ENCODE measurements around the gene RPS5.
"Not testable (repeated sequence)": the region's sequence is repeated elsewhere in the genome, so short reads cannot be mapped to it uniquely, and the experiment has no call there.

RPS5 gene

DNA sequence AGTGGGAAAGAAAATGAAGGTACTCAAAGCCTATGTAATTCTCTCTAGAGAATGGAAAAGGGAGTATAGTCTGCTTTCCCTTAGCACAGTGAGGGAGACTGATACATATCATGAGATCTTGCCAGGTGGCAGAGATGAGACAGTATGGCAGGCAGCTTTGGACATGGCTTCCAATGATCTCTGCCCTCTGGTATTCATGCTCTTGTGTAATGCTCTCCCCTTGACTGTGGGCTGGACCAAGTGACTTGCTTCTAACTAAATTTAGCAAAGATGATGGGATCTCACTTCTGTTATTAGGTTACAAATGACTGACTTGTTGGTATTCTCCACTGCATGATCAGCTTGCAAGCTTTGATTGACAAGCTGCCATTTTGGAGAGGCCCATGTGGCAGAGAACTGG lies 42.7 kb downstream of the RPS5 start:
- TF ChIP-seq ZFX (IDR thresholded peaks at IDR 0.05; ENCODE audit: borderline replicate concordance): no peak
- TF ChIP-seq, protein P1, sequence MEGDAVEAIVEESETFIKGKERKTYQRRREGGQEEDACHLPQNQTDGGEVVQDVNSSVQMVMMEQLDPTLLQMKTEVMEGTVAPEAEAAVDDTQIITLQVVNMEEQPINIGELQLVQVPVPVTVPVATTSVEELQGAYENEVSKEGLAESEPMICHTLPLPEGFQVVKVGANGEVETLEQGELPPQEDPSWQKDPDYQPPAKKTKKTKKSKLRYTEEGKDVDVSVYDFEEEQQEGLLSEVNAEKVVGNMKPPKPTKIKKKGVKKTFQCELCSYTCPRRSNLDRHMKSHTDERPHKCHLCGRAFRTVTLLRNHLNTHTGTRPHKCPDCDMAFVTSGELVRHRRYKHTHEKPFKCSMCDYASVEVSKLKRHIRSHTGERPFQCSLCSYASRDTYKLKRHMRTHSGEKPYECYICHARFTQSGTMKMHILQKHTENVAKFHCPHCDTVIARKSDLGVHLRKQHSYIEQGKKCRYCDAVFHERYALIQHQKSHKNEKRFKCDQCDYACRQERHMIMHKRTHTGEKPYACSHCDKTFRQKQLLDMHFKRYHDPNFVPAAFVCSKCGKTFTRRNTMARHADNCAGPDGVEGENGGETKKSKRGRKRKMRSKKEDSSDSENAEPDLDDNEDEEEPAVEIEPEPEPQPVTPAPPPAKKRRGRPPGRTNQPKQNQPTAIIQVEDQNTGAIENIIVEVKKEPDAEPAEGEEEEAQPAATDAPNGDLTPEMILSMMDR (IDR thresholded peaks at IDR 0.05): no peak

DNA sequence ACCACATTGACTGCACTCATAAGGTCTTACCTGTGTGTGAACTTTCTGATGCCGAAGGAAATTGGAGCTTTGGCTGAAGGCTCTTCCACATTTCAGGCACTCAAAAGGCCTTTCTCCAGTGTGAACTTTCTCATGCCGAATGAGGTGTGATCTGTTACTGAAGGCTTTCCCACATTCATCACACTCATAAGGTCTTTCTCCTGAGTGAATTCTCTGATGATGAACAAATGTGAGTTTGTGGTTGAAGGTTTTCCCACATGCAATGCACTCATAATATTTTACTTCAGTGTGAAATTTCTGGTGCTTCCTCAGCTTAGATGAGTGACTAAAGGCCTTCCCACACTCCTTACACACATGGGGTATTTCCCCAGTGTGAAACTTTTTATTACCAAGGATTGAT lies 47.1 kb downstream of the RPS5 start:
- no peak overlapping the region for H3K27ac ChIP-seq
- TF ChIP-seq, protein P1 (IDR thresholded peaks at IDR 0.05): no peak
- TF ChIP-seq ZFX (IDR thresholded peaks at IDR 0.05; ENCODE audit: borderline replicate concordance): no peak

More for the DNA sequence above, 42.7 kb downstream of the RPS5 start:
- no peak overlapping the region for H3K27ac ChIP-seq

DNA sequence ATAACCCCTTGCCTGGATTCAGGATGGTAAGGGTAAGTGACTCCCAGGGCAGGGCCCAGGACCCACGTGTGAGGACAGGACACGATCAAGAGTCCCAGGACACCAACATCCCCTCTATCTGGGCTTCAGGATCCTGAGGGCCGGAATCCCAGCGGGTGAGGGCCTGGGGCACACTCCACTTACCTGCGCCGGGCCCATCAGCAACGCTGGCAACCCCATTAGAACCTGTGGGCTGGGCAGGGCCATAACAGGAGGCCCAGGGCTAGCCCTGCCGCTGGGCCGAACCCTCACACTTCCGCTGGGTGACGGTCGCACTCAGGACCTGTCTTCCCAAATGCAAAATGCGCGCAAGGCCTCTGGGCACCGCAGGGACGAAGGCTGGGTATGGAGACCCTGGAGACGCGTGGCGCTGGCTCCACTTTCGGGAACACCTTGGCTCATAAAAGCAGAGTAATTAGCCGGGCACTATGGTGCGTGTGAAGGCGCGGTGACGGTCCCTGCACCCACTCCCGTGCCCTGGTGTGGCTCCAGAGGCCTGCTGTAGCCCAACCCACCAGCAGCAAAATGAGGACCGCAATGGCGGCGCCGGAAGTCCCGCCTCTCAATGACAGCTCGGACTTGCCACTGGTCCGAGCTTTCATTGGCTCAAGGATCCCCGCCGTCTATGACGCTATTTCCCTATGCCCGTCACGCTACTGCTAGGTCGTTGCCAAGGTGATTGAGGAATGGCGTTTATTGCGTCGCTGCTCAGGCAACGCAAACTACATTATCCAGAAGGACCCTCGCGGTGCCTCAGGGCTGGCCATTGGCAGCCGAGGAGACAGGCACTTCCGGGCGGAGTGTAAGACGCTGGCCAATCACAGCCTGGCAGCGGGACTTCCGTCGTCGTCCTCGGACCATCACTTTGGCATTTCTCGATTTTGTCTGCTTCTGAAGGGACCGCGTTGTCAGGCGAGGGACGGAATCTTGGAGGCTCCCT lies 52.8 kb downstream of the RPS5 start, which contains the start of gene ZNF132:
Gene ZNF132 (minus strand): TSS at position 578 of the 979 bp plus-strand sequence. CDS start 332 bp downstream, at position 246.
- TF ChIP-seq, protein P1 (IDR thresholded peaks at IDR 0.05): no peak
- TF ChIP-seq ZFX (IDR thresholded peaks at IDR 0.05; ENCODE audit: borderline replicate concordance): no peak
- no peak within 1 kb of the TSS for H3K27ac ChIP-seq

DNA sequence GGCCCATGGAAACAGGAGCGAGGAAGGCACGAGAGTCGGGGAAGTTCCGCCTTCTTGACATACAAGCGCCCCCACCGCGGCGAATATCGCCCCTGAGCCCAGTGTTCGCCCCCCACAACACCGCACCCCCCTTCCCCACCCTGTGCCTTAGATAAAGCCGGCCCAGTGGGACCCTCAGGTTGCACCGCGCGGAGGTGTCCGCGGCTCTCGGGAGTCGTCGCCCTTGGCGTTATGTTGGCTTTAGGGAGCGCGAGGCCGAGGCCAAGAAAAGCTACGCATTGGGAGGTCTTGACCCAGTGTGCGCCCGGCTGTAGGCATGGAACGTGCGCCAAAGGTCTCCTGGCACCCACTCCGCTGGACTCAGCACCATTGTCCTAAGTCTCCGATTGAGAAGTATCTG lies 53.5 kb downstream of the RPS5 start:
- H3K27ac ChIP-seq: no peak overlapping the region
- TF ChIP-seq, protein P1 (IDR thresholded peaks at IDR 0.05): no peak
- TF ChIP-seq ZFX (IDR thresholded peaks at IDR 0.05; ENCODE audit: borderline replicate concordance): no peak

DNA sequence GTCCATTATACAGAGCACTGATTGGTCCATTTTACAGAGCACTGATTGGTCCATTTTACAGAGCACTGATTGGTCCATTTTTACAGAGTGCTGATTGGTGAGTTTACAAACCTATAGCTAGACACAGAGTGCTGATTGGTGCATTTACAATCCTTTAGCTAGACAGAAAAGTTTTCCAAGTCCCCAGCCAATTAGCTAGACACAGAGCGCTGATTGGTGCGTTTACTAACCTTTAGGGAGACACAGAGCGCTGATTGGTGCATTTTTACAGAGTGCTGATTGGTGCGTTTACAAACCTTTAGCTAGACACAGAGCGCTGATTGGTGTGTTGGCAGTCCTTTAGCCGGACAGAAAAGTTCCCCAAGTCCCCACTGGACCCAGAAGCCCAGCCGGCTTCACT lies 55.9 kb downstream of the RPS5 start:
- not testable (repeated sequence) for H3K27ac ChIP-seq
